ENCODE measurements around the gene GTF2IRD1. TPM values are rescaled to one million over a fixed set of nuclear protein-coding genes. Genes with fewer than 3 reads are reported as not detected.
"Not testable (repeated sequence)": the region's sequence is repeated elsewhere in the genome, so short reads cannot be mapped to it uniquely, and the experiment has no call there.

Gene GTF2IRD1
- total RNA-seq, 1 experiment from 2014 or later = 34.3 TPM

GRCh38 chr7:74527842-74528241 lies 74.1 kb downstream of the GTF2IRD1 start:
- Histone ChIP-seq H2BK20ac (ENCODE audit: low read depth, low read length, poor library complexity, severe bottlenecking) (no peak overlapping the region), H2BK120ac (ENCODE audit: low read depth, low read length, poor library complexity, severe bottlenecking) (no peak overlapping the region), H3K18ac (ENCODE audit: insufficient read length, low read depth, low read length) (no peak overlapping the region), H3K23me2 (ENCODE audit: insufficient read length, low read depth, low read length, poor library complexity, severe bottlenecking) (no peaks in the 10 kb centered on the region), H3K56ac (ENCODE audit: insufficient read length, low read depth, low read length) (no peak overlapping the region), H4K5ac (ENCODE audit: insufficient read length, low read depth, low read length) (no peak overlapping the region), H2BK12ac (ENCODE audit: insufficient read length, low read depth, low read length) (no peak overlapping the region), H3K9me3 (ENCODE audit: control insufficient read depth, low read depth, low read length) (no peaks in the 10 kb centered on the region), H3K79me2 (ENCODE audit: insufficient read depth, low read length) (no peaks in the 10 kb centered on the region), H4K91ac (ENCODE audit: insufficient read length, low read depth, low read length) (no peak overlapping the region), H3K9ac (ENCODE audit: extremely low read depth, insufficient read length, low read length) (no peak overlapping the region), H2AFZ (ENCODE audit: low read length) (no peak overlapping the region), H3K23ac (ENCODE audit: insufficient read length, low read depth, low read length) (no peak overlapping the region), H2AK5ac (ENCODE audit: insufficient read length, low read length) (no peak overlapping the region), H3K27me3 (ENCODE audit: insufficient read depth, low read length) (no peaks in the 10 kb centered on the region), H4K20me1 (ENCODE audit: control insufficient read depth, insufficient read depth, insufficient read length) (no peaks in the 10 kb centered on the region), H4K8ac (replicated peaks; ENCODE audit: insufficient read length, low read depth, low read length) (no peak overlapping the region), H3K79me1 (ENCODE audit: insufficient read depth, low read depth, low read length, poor library complexity, severe bottlenecking) (no peaks in the 10 kb centered on the region), H3K4me1 (ENCODE audit: insufficient read depth, low read length) (peaks cover 3% of the 10 kb centered on the region; the same call in 1 of the 2 replicates), H2BK5ac (ENCODE audit: insufficient read length, low read length) (no peak overlapping the region), H3K14ac (ENCODE audit: insufficient read depth, low read length) (no peak overlapping the region), H3K4ac (ENCODE audit: low read depth, low read length) (no peak overlapping the region), H3K4me2 (ENCODE audit: insufficient read depth, insufficient read length, low read length) (no peak overlapping the region), H2BK15ac (ENCODE audit: low read depth, low read length) (no peak overlapping the region), H3T11ph (ENCODE audit: low read length) (no peak overlapping the region), H3K27ac (ENCODE audit: insufficient read length, low read depth, low read length) (no peak overlapping the region)
- Mint-ChIP-seq H3K9me3 (no peaks in the 10 kb centered on the region; a peak in 1 of 5 replicates), H3K27me3 (ENCODE audit: low read depth) (no peaks in the 10 kb centered on the region), H3K27ac (peak overlapping the region in 1 of 3 experiments; percentile 28; a peak in 3 of 7 replicates), H3K4me3 (no peak overlapping the region), H3K4me1 (peaks cover 10 to 19% of the 10 kb centered on the region in 2 experiments), H3K36me3 (ENCODE audit: insufficient read depth in 1 of 3, low read depth in 3 of 3) (peaks cover 23 to 64% (median 59%) of the 10 kb centered on the region in 3 experiments)
- no CpG with 5 or more reads among the region's 7 CpGs for WGBS (ENCODE audit: extremely low coverage, insufficient read length, low lambda C conversion rate)
- TF ChIP-seq CTCF (conservative IDR thresholded peaks at IDR 0.05) = no peak
- DNase-seq = no peak

- H3K4ac ChIP-seq (ENCODE audit: low read depth, low read length); H4K5ac ChIP-seq (ENCODE audit: insufficient read length, low read depth, low read length); H3K23me2 ChIP-seq (ENCODE audit: insufficient read length, low read depth, low read length, poor library complexity, severe bottlenecking); H3K27ac ChIP-seq (ENCODE audit: insufficient read length, low read depth, low read length); H4K91ac ChIP-seq (ENCODE audit: insufficient read length, low read depth, low read length); H3K9me3 Mint-ChIP-seq; H3K18ac ChIP-seq (ENCODE audit: insufficient read length, low read depth, low read length); H2BK120ac ChIP-seq (ENCODE audit: low read depth, low read length, poor library complexity, severe bottlenecking); H3K14ac ChIP-seq (ENCODE audit: insufficient read depth, low read length); H2BK20ac ChIP-seq (ENCODE audit: low read depth, low read length, poor library complexity, severe bottlenecking); DNase-seq; H2BK15ac ChIP-seq (ENCODE audit: low read depth, low read length); H4K8ac ChIP-seq (replicated peaks; ENCODE audit: insufficient read length, low read depth, low read length); H3K4me3 Mint-ChIP-seq; H3K27ac Mint-ChIP-seq; H4K20me1 ChIP-seq (ENCODE audit: control insufficient read depth, insufficient read depth, insufficient read length); H3K27me3 Mint-ChIP-seq (ENCODE audit: low read depth); H3K9ac ChIP-seq (ENCODE audit: extremely low read depth, insufficient read length, low read length); H2BK5ac ChIP-seq (ENCODE audit: insufficient read length, low read length); H3K9me3 ChIP-seq (ENCODE audit: control insufficient read depth, low read depth, low read length); H3K56ac ChIP-seq (ENCODE audit: insufficient read length, low read depth, low read length); H3K4me1 ChIP-seq (ENCODE audit: insufficient read depth, low read length); H3K79me1 ChIP-seq (ENCODE audit: insufficient read depth, low read depth, low read length, poor library complexity, severe bottlenecking); H2AK5ac ChIP-seq (ENCODE audit: insufficient read length, low read length); H3K79me2 ChIP-seq (ENCODE audit: insufficient read depth, low read length); H2AFZ ChIP-seq (ENCODE audit: low read length); H3K27me3 ChIP-seq (ENCODE audit: insufficient read depth, low read length); H2BK12ac ChIP-seq (ENCODE audit: insufficient read length, low read depth, low read length); H3K23ac ChIP-seq (ENCODE audit: insufficient read length, low read depth, low read length); H3K4me2 ChIP-seq (ENCODE audit: insufficient read depth, insufficient read length, low read length); H3T11ph ChIP-seq (ENCODE audit: low read length): not testable (repeated sequence)
- no CpG with 5 or more reads among the region's 7 CpGs for WGBS (ENCODE audit: extremely low coverage, insufficient read length, low lambda C conversion rate)
- Mint-ChIP-seq H3K36me3 (ENCODE audit: insufficient read depth in 1 of 3, low read depth in 3 of 3) (peaks cover 23 to 66% (median 60%) of the 10 kb centered on the region in 3 experiments), H3K4me1 (peaks cover 10 to 19% of the 10 kb centered on the region in 2 experiments)
Observed at GRCh38 chr7:74528773-74529172, 75.1 kb downstream of the GTF2IRD1 start.

All from H9 (cell line).